BJ (cell line): ENCODE measurements around the gene CR1. TPM values are rescaled to one million over a fixed set of nuclear protein-coding genes. Genes with fewer than 3 reads are reported as not detected.

ENCODE experiments used
- CTCF ChIA-PET: fragments of 350-600 bp; formaldehyde crosslinking; extraction: SDS; loops from one replicate; lab custom pipeline; 2021; ENCODE audit warnings: antibody characterized with exemption, inconsistent platforms; lab: Yijun Ruan, JAX
- POLR2A ChIA-PET: fragments of 300-600 bp; sonication (Branson Sonifier 250); formaldehyde crosslinking; extraction: SDS; loops from one replicate; lab custom pipeline; 2021; ENCODE audit warnings: antibody characterized with exemption; lab: Charles Lee
- DNase-seq: peaks from one replicate; pipeline ENCODE4 v3.0.0-alpha.2; 2011; ENCODE audit warnings: low read depth
- H3K27me3 ChIP-seq: 2 replicates; pipeline ENCODE4 v1.6.0; 2011; ENCODE audit warnings: low read length; ENCODE audit not compliant: control insufficient read depth, insufficient read depth
- H3K36me3 ChIP-seq: 2 replicates; pipeline ENCODE4 v1.5.1; 2011; ENCODE audit warnings: low read length; ENCODE audit not compliant: control insufficient read depth, insufficient read depth
- H3K4me3 ChIP-seq: 2 replicates; pipeline ENCODE4 v1.5.1; 2011; ENCODE audit warnings: low read depth, mild to moderate bottlenecking, control low read depth, low read length
- polyA plus RNA-seq: library from polyadenylated mRNA; depleted of rRNA; stranded (reverse); fragments of >200 nt; gene quantifications from 2 replicates; pipeline ENCODE4 v1.2.3, GENCODE V29; 2011
- TF ChIP-seq, protein P1 (sequence below): IDR thresholded peaks from 2 replicates; pipeline ENCODE4 v1.5.1; 2011; ENCODE audit warnings: low read depth, mild to moderate bottlenecking, control low read depth, inconsistent platforms, low read length, moderate library complexity; ENCODE audit not compliant: insufficient read depth

CR1 gene
- polyA plus RNA-seq, 1 experiment, result not detected

DNA sequence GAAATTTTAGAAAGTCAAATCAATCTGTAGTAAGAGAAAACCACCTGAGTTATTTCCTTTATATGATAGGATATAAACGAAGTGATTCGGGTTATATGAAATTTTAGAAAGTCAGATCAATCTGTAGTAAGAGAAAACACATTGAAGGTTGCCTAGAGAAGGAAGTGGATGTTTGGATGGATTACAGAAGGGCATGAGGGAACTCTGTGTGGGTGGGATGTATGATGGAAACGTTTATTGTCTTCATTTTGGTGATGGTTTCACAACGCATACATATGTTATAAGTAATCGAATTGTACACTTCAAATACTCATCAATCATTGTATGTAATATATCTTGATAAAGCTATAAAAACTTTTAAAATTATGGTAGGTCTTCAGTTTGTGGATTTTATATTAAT lies 5.1 kb downstream of the CR1 start:
- ChIA-PET CTCF (interaction anchor here (0.7 kb wide), 1 partner anchor 496 kb away, joined by 3 read pairs; no protein-coding TSS in a partner anchor), POLR2A (no interaction called here)
- TF ChIP-seq, protein P1, sequence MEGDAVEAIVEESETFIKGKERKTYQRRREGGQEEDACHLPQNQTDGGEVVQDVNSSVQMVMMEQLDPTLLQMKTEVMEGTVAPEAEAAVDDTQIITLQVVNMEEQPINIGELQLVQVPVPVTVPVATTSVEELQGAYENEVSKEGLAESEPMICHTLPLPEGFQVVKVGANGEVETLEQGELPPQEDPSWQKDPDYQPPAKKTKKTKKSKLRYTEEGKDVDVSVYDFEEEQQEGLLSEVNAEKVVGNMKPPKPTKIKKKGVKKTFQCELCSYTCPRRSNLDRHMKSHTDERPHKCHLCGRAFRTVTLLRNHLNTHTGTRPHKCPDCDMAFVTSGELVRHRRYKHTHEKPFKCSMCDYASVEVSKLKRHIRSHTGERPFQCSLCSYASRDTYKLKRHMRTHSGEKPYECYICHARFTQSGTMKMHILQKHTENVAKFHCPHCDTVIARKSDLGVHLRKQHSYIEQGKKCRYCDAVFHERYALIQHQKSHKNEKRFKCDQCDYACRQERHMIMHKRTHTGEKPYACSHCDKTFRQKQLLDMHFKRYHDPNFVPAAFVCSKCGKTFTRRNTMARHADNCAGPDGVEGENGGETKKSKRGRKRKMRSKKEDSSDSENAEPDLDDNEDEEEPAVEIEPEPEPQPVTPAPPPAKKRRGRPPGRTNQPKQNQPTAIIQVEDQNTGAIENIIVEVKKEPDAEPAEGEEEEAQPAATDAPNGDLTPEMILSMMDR, result no peak
- no peak overlapping the region for H3K4me3 ChIP-seq
- no peak for DNase-seq
- H3K36me3 ChIP-seq, result no peaks in the 10 kb centered on the region
- peaks cover 9% of the 10 kb centered on the region for H3K27me3 ChIP-seq

- TF ChIP-seq, protein P1, result no peak
- H3K36me3 ChIP-seq, result no peaks in the 10 kb centered on the region
- peaks cover 5% of the 10 kb centered on the region; the same call in 1 of the 2 replicates for H3K27me3 ChIP-seq
- no peak overlapping the region for H3K4me3 ChIP-seq
- CTCF ChIA-PET, result interaction anchor here (1.1 kb wide), 1 partner anchor 16 kb away, joined by 3 read pairs; no protein-coding TSS in a partner anchor
- DNase-seq, result no peak
- POLR2A ChIA-PET, result no interaction called here
Observed at GRCh38 chr1:207502726-207503125, 6.8 kb downstream of the CR1 start.

DNA sequence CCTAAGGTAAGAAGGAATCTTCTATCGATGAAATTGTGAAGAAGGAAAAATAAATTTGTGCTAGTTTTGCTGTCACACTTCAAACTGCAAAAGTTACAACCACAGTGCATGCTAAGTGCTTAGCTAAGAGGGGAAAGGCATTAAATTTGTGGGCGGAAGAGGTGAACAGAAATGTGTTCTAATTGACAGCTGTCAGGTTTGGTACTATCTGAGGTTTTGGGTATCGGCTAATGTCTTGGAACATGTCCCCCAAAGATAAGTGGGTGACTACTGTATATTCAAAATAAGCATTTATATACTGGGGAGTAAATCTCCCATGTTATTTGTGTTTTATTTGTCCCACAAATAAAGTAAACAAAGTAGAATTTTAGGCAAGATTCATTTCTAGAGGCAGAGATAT lies 8.0 kb downstream of the CR1 start:
- no peaks in the 10 kb centered on the region for H3K36me3 ChIP-seq
- DNase-seq, result no peak
- TF ChIP-seq, protein P1, result no peak
- CTCF ChIA-PET, result interaction anchor here (1.6 kb wide), 1 partner anchor 569 kb away, joined by 3 read pairs; no protein-coding TSS in a partner anchor
- no peak overlapping the region for H3K4me3 ChIP-seq
- POLR2A ChIA-PET, result no interaction called here
- peaks cover 5% of the 10 kb centered on the region; the same call in 1 of the 2 replicates for H3K27me3 ChIP-seq

- H3K36me3 ChIP-seq, result no peaks in the 10 kb centered on the region
- no peak overlapping the region for H3K4me3 ChIP-seq
- DNase-seq, result no peak
- TF ChIP-seq, protein P1, result no peak
- ChIA-PET POLR2A (no interaction called here), CTCF (interaction anchor here (1.6 kb wide), 1 partner anchor 569 kb away, joined by 3 read pairs; no protein-coding TSS in a partner anchor)
- peaks cover 5% of the 10 kb centered on the region; the same call in 1 of the 2 replicates for H3K27me3 ChIP-seq
Observed at GRCh38 chr1:207504438-207504837, 8.5 kb downstream of the CR1 start.

DNA sequence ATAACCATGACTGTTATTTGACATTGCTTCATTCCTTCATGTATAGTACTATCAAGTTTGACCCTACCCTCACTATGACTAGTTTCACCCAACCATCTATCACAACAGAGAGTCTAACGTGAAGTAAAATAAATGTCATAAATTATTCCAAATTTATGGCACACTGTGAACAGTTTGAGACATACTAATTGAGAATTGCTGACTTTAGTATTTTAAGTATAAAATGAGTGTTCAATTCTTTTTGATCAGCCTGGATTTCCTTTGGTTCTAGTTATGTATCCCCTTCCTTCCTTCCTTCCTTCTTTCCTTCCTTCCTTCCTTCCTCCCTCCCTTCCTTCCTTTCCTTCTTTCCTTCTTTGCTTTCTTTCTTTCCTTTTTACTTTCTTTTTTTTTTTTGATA lies 14.5 kb downstream of the CR1 start:
- CTCF ChIA-PET, result interaction anchor here (1.3 kb wide), 1 partner anchor 10 kb away, joined by 4 read pairs; no protein-coding TSS in a partner anchor
- peaks cover 2% of the 10 kb centered on the region; the same call in 1 of the 2 replicates for H3K27me3 ChIP-seq
- DNase-seq, result no peak
- no peaks in the 10 kb centered on the region for H3K36me3 ChIP-seq
- H3K4me3 ChIP-seq, result no peak overlapping the region
- POLR2A ChIA-PET, result no interaction called here
- TF ChIP-seq, protein P1, result no peak
